ENCODE measurements around the gene CACNA2D4. TPM values are rescaled to one million over a fixed set of nuclear protein-coding genes. Genes with fewer than 3 reads are reported as not detected.
"Not testable (repeated sequence)": the region's sequence is repeated elsewhere in the genome, so short reads cannot be mapped to it uniquely, and the experiment has no call there.

CACNA2D4 gene
- total RNA-seq, 2 experiments from 2014 or later = 20.8 to 23.6 TPM

DNA sequence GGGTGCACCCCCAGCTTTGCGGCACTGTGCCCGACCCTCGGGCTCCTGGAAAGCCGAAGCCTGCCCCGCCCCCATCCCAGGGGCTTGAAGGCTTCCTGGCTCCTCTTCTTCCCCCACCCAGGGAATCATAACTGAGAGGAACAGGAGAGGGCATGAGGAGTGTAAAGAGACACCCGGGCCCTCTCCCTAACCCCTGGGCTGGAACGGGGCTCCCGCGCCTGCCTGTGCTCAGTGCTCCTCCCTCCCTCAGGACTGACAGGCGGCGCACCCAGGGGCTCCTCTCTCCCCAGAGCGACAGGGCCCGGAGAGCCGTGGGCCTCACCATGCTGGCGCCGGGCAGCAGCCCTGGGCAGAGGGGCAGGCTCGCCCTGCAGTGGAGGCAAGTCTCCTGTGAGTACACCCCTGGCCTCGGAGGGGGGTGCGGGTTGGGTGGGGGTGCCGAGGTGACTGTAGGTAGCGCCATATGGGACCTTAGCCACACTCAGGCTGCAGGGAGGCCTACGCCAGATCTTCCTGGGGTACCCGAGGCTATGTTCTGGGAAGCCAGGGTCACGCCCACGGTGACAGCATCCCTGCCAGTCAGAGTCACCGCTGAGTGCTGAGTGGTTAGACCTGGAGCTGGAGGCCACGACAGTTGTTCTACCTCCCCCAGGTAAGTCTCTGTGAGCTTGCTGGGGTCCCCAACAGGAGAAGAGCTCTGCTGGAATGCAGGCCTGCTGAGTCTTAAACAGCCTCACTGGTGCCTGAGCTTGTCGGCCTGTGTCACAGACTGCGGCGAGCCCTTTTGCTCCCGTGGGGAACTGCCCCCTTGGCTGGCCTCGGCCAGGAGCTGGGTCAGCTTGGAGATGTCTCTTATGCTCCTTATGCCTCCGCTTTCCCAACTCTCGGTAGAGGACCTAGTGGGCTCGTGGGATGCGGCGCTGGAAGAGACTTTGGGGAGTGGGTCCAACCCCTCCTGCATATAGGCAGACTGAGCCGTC, 90.3 kb downstream of the CACNA2D4 start:
- Mint-ChIP-seq H3K4me3 (no peak overlapping the region), H3K4me1 (no peaks in the 10 kb centered on the region), H3K9me3 (no peaks in the 10 kb centered on the region), H3K27me3 (peaks cover 19% of the 10 kb centered on the region), H3K36me3 (ENCODE audit: low read depth) (no peaks in the 10 kb centered on the region), H3K27ac (no peak overlapping the region)
- ChIA-PET POLR2A (no interaction called here), CTCF (no interaction called here)
- DNase-seq = no peak

DNA sequence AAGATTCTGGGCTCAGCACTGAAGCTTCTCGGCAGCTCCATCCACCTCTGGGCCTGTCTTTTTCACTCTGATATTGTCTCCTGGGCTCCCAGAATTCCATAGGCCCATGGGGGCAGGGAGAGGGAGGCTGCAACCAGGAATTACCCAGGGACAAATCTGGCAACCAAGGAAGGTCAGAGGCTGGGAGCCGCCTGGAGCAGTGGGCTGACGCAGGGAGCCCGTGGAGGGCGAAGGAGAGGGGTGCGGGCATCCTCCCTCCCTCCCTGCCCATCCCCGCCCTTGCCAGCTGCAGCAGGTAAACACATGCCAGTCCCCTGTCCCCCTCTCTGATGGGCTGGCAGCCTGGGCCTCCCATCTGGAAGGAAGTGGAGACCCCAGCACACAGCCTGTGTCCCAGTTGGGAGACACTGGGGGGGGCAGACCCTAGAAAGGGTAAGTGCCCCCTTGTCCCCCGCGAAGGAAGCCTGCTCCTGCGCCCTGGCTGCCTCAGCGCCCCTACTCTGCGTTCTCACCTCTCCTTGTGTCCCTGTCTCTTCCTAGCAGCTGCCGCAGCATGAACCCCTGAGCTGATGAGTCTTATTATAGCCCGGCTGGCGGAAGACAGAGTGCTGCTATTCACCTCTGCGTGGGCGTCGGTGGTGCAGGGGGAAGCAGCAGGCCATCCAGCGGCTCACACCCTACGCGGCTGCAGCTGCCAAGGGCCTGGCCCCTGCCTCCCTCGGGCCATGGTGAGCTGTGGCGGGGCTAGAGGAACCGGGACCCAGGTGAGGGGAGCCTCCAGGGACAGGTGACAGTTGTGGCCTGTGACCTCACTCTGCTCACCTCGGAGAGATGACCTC, 91.4 kb downstream of the CACNA2D4 start:
- Mint-ChIP-seq H3K9me3 (no peaks in the 10 kb centered on the region), H3K36me3 (ENCODE audit: low read depth) (no peaks in the 10 kb centered on the region), H3K27me3 (peaks cover 17% of the 10 kb centered on the region), H3K27ac (no peak overlapping the region), H3K4me1 (no peaks in the 10 kb centered on the region), H3K4me3 (no peak overlapping the region)
- CTCF ChIA-PET = no interaction called here
- DNase-seq = no peak
- POLR2A ChIA-PET = no interaction called here

DNA sequence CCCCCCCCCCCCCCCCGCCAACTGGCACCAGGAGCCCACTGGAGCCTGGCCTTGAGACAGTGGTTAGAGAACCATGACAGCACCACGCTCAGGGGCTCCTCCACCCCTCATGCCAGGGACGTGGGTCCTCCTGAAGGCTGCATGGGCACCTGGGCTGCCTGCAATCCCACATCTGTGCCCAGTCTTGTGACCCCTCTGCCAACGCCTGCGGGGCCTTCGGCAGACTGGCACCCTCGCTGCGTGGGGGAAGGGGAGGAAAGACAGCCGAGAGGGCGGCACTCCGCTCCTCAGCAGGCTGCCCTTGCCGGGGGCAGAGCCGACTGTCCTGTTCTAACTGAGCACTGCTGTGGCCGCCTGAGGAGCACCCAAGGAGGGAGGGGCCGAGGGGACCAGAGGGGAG, 92.1 kb downstream of the CACNA2D4 start:
- CTCF ChIA-PET = no interaction called here
- no peak for DNase-seq
- no peak overlapping the region for H3K4me3 Mint-ChIP-seq
- POLR2A ChIA-PET = no interaction called here
- no peaks in the 10 kb centered on the region for H3K9me3 Mint-ChIP-seq
- no peak overlapping the region for H3K27ac Mint-ChIP-seq
- no peaks in the 10 kb centered on the region for H3K4me1 Mint-ChIP-seq
- H3K36me3 Mint-ChIP-seq (ENCODE audit: low read depth) = no peaks in the 10 kb centered on the region
- H3K27me3 Mint-ChIP-seq = peaks cover 16% of the 10 kb centered on the region

DNA sequence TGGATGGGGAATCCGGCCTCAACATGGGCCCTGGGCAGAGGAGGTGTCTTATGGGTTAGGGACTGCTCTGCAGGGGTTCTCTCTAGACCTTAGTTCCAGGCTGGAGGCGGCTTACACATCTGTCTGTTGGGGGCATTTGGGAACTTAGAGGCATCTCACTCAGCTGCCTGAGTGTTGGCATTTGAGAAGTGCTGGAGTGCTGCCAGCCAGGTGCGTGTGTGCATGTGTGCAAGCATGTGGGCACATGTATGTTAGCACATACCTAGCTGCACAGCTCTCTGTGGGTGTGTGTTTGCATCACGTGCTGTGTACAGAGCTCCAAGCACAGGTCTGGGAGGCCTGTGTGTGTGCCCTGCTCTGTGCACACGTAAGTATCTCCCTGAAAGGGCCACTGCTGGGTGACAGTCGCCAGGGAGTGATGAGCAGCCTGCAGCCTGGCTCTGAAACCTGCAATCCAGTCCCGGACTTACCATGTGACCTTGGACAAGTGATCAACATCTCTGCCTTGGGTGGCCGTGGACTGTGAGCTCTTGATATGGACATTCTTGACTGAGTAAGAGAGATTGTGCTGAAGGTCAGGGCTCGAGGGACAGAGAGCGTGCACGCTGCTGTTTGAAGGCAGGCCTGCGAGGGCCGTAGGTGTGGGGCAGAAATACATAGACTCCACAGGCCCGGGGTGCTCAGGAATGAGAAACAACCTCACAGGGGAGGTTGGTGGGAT, 92.9 kb downstream of the CACNA2D4 start:
- ChIA-PET CTCF (no interaction called here), POLR2A (no interaction called here)
- Mint-ChIP-seq H3K4me1 (no peaks in the 10 kb centered on the region), H3K9me3 (no peaks in the 10 kb centered on the region), H3K4me3 (no peak overlapping the region), H3K27ac (no peak overlapping the region), H3K27me3 (peaks cover 16% of the 10 kb centered on the region), H3K36me3 (ENCODE audit: low read depth) (no peaks in the 10 kb centered on the region)
- DNase-seq = no peak

DNA sequence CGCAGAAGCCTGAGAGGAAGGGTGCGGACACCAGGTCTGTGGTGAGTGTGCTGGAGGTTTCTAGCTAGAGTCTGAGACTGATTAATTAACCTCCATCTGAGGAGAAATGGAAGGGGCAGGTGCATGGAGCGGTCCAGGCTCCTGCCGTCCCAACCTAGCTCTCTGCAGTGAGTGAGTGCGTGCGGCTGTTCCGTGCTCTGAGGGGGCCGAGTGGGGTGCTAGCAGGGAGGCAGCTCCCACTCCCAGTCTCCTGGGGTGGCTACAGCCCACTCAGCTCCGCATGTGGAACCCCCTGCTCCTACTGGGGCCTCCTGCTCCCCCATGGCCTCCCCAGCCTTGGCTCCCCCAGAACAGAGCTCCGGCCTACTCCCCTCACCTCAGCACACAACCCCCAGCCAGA, 95.2 kb downstream of the CACNA2D4 start:
- Mint-ChIP-seq H3K27me3 (peaks cover 29% of the 10 kb centered on the region), H3K9me3 (no peaks in the 10 kb centered on the region), H3K27ac (no peak overlapping the region), H3K4me1 (peaks cover 4% of the 10 kb centered on the region), H3K36me3 (ENCODE audit: low read depth) (no peaks in the 10 kb centered on the region), H3K4me3 (no peak overlapping the region)
- CTCF ChIA-PET = no interaction called here
- no peak for DNase-seq
- POLR2A ChIA-PET = no interaction called here

DNA sequence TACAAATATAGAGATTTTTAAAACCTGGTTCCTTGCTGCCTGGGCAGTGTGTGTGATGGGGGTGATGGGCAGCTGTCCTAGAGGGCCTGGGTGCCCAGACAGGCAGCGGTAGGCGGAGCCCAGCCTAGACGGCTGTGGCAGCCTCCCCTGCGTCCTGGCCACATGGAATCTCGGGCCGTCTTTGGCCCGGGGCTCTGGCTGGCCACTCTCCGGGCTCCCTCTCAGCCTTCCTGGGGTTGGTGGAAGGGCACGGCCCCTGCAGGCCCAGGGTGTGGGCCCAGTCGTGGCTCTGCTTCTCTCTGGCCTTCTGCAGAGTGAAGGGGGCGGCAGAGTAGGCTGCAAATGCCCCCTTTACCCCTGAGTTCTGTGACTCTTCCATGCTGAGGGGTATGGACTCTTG, 95.8 kb downstream of the CACNA2D4 start:
- POLR2A ChIA-PET = no interaction called here
- H3K4me1 Mint-ChIP-seq = peaks cover 4% of the 10 kb centered on the region
- H3K4me3 Mint-ChIP-seq = no peak overlapping the region
- CTCF ChIA-PET = no interaction called here
- no peak overlapping the region for H3K27ac Mint-ChIP-seq
- no peaks in the 10 kb centered on the region for H3K9me3 Mint-ChIP-seq
- peaks cover 29% of the 10 kb centered on the region for H3K27me3 Mint-ChIP-seq
- H3K36me3 Mint-ChIP-seq (ENCODE audit: low read depth) = no peaks in the 10 kb centered on the region
- DNase-seq = no peak

DNA sequence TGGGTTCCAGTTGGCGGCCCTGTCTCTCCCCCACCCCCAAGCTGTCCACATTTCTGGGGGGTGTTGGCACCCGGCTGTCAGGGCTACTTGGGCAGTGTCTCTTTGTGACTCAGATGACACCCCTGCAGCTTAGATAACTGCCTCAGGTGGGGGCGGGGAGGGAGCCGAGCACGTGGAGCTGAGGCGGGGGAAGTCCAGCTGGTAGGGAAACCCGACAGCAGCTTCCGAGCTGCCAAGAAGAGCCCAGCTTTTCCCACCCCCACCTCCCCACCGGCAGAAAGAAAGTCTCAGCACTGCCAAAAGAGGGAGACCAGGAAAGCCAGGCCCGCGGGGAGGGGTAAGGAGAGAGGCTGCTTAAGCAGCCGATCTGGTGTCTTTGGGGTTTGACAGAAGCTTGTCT, 96.6 kb downstream of the CACNA2D4 start:
- Mint-ChIP-seq H3K27me3 (peaks cover 29% of the 10 kb centered on the region), H3K27ac (no peak overlapping the region), H3K4me3 (no peak overlapping the region), H3K4me1 (peaks cover 4% of the 10 kb centered on the region), H3K9me3 (no peaks in the 10 kb centered on the region), H3K36me3 (ENCODE audit: low read depth) (no peaks in the 10 kb centered on the region)
- POLR2A ChIA-PET = no interaction called here
- CTCF ChIA-PET = no interaction called here
- DNase-seq = no peak

DNA sequence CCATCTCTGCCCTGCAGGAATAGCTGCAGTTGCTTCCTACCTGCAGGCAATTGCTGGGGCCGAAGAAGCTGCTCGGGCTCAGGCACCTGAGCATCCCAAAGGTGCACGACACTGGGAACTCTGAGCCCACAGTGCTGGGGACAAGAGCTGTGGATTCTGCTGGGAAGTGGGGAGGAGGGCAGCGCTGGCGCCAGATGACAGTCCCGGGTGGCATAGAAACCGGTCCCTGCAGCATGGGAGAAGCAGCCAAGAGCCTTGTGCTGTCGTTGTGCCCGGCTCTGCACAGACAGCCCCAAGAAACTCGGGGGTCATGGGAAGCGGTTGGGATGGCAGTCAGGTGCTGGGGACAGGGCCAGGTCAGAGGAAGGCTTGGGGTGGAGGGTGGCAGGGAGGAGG, 97.6 kb downstream of the CACNA2D4 start:
- peaks cover 33% of the 10 kb centered on the region for H3K27me3 Mint-ChIP-seq
- H3K27ac Mint-ChIP-seq = no peak overlapping the region
- DNase-seq = no peak
- H3K9me3 Mint-ChIP-seq = no peaks in the 10 kb centered on the region
- CTCF ChIA-PET = no interaction called here
- no peak overlapping the region for H3K4me3 Mint-ChIP-seq
- H3K4me1 Mint-ChIP-seq = peaks cover 4% of the 10 kb centered on the region
- POLR2A ChIA-PET = no interaction called here
- H3K36me3 Mint-ChIP-seq (ENCODE audit: low read depth) = no peaks in the 10 kb centered on the region

DNA sequence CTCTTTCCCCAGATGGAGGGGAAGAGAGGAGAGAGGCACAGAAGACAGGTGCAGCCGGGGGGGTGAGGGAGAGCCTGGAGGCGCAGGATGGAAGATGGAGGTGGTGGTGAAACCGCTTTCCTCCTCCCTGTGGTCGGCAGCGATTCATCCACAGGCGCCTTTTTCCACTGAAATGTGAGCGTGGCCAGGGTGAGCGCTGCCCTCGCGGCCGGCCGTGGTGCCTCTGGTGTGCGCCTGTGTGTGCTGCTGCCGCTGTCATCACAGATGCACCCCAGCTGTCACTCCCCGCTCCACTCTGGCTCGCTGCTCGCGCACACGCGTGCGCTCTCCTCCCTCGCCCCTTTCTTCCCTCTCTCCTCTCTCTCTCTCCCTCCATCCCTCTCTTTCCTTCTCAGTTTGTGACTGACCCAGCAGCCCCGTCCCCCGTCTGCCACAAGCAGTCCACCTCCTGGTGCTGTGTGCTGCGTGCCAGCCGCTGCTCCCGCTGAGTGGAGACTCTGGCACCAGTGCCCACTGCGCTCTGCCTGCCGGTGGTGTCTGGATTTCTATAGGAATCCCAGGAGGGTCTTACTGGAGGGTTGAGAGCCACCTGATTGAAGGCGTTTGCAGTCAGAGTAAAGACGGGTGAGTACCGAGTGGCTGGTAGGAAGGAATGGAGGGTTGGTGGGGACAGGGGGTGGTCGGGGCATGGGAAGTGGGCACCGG, 98.1 kb downstream of the CACNA2D4 start, which contains the start of gene LRTM2:
LRTM2 (plus strand) TSS at position 375 of the 705 bp plus-strand sequence. CDS start 7,584 bp downstream, outside the sequence.
- H3K4me1 Mint-ChIP-seq = peaks cover 4% of the 10 kb centered on the region
- POLR2A ChIA-PET = no interaction called here
- peaks cover 33% of the 10 kb centered on the region for H3K27me3 Mint-ChIP-seq
- H3K27ac Mint-ChIP-seq = no peak within 1 kb of the TSS
- DNase-seq = no peak
- CTCF ChIA-PET = no interaction called here
- H3K4me3 Mint-ChIP-seq = no peak within 1 kb of the TSS
- no peaks in the 10 kb centered on the region for H3K36me3 Mint-ChIP-seq (ENCODE audit: low read depth)
- H3K9me3 Mint-ChIP-seq = no peaks in the 10 kb centered on the region

DNA sequence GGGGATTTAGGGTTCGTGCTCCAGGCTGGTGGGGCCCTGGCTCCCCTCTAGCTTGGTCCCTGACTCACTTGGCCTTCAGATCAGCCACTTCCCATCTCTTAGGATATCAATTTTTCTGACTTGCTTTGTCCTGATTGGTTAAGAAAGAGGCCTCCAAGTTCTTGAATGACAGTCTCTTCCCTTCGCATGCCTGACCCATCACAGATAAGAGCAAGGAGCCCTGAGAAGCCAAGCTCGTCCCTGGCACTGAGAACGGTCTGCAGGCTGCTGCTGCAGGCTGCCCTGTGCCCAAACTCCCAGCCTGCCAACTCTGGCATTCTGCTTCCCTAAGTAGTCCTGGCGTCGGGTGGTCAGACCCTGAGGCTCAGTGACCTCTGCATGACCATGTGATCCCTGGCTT, 98.9 kb downstream of the CACNA2D4 start:
- no peaks in the 10 kb centered on the region for H3K9me3 Mint-ChIP-seq
- DNase-seq = no peak
- ChIA-PET POLR2A (no interaction called here), CTCF (no interaction called here)
- peaks cover 4% of the 10 kb centered on the region for H3K4me1 Mint-ChIP-seq
- no peaks in the 10 kb centered on the region for H3K36me3 Mint-ChIP-seq (ENCODE audit: low read depth)
- peaks cover 37% of the 10 kb centered on the region for H3K27me3 Mint-ChIP-seq
- H3K27ac Mint-ChIP-seq = no peak overlapping the region
- H3K4me3 Mint-ChIP-seq = no peak overlapping the region

DNA sequence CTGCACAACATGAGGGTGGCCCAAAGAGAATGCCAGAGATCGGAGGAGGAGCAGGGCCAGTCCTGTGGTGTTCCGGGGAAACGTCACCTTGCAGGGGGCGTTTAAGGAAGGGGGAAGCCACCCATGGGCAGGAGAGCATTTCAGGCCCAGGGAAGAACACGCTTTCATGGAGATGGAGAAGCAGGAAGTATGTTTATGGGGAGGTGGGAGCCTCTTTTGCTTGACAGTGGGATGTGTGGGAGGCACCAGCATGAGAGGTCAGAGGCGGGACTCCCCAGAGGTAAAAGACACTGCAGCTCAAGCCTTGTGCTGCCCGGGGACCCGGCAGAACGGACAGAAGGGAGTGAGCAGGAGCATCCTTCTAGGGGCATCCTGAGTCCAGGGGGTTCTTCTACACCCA, 99.4 kb downstream of the CACNA2D4 start:
- Mint-ChIP-seq H3K9me3 (no peaks in the 10 kb centered on the region), H3K36me3 (ENCODE audit: low read depth) (no peaks in the 10 kb centered on the region), H3K4me3 (no peak overlapping the region), H3K4me1 (peaks cover 4% of the 10 kb centered on the region), H3K27me3 (peaks cover 39% of the 10 kb centered on the region), H3K27ac (no peak overlapping the region)
- DNase-seq = no peak
- CTCF ChIA-PET = no interaction called here
- POLR2A ChIA-PET = no interaction called here

DNA sequence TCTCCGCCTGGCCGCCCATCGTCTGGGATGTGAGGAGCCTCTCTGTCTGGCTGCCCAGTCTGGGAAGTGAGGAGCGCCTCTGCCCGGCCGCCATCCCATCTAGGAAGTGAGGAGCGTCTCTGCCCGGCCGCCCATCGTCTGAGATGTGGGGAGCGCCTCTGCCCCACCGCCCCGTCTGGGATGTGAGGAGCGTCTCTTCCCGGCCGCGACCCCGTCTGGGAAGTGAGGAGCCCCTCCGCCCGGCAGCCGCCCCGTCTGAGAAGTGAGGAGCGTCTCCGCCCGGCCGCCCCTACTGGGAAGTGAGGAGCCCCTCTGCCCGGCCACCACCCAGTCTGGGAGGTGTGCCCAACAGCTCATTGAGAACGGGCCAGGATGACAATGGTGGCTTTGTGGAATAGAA, 100.5 kb downstream of the CACNA2D4 start:
- H3K4me3 Mint-ChIP-seq; H3K36me3 Mint-ChIP-seq (ENCODE audit: low read depth); CTCF ChIA-PET; H3K27ac Mint-ChIP-seq; H3K9me3 Mint-ChIP-seq; H3K4me1 Mint-ChIP-seq; DNase-seq; POLR2A ChIA-PET: not testable (repeated sequence)
- peaks cover 43% of the 10 kb centered on the region for H3K27me3 Mint-ChIP-seq
